AG09319 (cell line): ENCODE results near the gene TGOLN2.
A peak's percentile ranks its signal among the peaks of the same experiment; 100 is the strongest.

ENCODE experiments used
- DNase-seq: peaks from one replicate; pipeline ENCODE4 v3.0.0-alpha.2; 2010; ENCODE audit warnings: low read depth; ENCODE audit errors: extremely low read depth
- TF ChIP-seq, protein P1 (sequence below): IDR thresholded peaks from 2 replicates; pipeline ENCODE4 v1.5.1; 2011; ENCODE audit warnings: low read depth, mild to moderate bottlenecking, inconsistent platforms, low read length, moderate library complexity

The TGOLN2 gene

DNA sequence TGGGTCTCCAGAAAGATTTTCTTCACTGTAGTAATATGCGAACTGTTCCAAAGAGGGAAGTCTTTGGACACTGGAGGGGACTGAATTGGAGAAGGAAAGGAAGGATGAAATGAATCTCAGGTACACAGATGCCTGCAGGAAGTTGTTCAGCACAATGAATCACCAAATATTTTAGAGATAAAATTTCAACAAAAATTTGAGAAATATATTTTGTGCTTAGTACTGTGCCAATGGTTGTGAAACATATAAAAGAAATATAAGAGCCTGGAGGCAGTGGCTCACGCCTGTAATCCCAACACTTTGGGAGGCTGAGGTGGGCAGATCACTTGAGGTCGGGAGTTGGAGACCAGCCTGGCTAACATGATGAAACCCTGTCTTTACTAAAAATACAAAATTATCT lies 29.9 kb upstream of the TGOLN2 start:
- TF ChIP-seq, protein P1, sequence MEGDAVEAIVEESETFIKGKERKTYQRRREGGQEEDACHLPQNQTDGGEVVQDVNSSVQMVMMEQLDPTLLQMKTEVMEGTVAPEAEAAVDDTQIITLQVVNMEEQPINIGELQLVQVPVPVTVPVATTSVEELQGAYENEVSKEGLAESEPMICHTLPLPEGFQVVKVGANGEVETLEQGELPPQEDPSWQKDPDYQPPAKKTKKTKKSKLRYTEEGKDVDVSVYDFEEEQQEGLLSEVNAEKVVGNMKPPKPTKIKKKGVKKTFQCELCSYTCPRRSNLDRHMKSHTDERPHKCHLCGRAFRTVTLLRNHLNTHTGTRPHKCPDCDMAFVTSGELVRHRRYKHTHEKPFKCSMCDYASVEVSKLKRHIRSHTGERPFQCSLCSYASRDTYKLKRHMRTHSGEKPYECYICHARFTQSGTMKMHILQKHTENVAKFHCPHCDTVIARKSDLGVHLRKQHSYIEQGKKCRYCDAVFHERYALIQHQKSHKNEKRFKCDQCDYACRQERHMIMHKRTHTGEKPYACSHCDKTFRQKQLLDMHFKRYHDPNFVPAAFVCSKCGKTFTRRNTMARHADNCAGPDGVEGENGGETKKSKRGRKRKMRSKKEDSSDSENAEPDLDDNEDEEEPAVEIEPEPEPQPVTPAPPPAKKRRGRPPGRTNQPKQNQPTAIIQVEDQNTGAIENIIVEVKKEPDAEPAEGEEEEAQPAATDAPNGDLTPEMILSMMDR, result no peak
- no peak for DNase-seq

DNA sequence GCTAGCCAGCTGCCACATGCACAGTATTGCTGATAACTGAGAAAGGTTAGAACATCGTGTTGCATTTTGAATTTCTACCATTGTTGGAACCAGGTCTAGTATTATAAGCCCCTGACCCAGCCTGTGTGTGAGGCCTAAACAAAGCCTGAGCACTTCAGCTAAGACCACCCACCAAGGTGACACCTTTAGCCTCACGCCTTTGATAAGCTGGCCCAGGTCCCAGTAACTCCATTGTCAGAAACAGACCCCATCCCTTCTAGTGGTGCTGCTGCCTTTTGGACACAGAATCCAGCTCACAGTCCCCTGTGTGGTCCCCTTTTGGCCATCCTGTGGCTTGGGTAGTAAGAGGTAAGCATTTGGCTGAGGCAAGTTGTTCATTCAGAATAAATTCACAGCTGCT lies 28.4 kb upstream of the TGOLN2 start:
- no peak for DNase-seq

DNA sequence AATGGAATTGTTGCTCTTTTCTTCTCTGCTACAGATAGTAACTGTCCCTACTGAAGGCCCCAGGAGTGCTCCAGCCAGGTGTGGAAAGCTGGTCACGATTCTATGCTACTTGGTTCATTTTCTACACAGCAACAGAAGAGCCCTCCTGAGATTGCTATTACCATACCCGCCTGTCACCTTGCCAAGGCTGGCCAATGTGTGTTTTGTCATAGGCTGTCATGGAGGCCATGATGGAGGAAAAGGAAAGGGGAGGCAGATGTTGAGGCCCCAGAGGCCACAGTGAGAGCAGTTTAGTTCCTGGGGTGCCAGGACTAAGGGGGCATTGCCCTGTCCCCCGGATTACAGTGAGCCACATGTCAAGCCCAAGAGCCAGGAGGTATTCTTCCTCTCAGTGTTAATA lies 27.7 kb upstream of the TGOLN2 start:
- TF ChIP-seq, protein P1, result no peak
- DNase-seq, result no peak

More for the DNA sequence above, 28.4 kb upstream of the TGOLN2 start:
- TF ChIP-seq, protein P1, result no peak

DNA sequence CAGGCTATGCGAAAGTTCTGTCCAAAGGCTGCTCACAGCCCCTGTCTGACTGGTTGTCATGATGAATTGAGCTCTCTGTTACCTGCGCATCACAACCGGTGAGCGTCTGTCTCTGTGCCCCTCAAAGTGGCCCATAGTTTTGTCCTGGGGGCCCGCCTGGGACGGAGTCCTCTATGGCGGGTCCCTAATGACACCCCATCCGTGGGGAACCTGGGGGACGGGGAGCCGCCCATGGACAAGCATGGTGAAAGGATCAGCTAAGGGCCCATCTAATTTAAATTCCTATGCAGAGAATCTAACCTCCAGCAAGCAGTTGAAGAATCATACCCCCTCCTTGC lies 27.3 kb upstream of the TGOLN2 start:
- TF ChIP-seq, protein P1, result no peak
- DNase-seq, result no peak

DNA sequence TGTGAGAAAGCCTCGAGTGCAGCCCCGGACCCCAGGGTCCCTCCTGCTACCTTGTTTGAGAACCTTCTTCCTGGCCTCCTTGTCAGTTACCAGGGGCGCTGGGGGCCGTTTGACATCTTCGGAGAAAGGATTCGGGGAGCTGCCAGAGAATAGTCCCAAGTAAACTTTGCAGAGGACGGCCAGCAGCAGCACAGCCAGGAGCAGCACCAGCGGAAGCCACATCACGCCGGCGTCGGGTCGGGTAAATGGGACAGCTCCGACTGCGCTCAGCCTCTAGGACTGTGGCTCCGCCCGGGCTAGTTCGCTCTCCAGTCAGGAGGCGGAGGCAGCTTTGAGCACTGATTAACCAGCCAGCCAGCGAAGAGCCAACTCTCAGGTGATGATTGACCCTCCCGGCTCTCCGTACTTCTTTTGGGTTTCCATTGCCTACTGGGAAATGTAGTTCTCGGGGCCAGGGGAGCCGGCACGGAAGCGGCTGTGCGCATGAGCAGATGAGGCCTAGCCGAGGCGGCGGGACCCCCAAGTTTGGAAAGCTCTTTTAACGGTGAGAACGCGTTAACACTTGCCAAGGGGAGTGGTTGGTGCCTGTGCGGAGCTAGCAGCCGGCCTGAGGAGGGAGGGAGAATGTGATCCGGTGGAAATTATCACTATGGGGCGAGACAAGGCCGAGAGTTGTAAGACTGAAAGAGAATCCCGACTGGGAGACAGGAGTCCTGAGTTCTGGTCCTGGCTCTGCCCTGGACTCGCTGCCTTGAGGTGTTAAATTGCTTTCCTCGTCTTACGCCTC lies 26.7 kb upstream of the TGOLN2 start, which contains the start of the genes ELMOD3 and RETSAT:
Gene ELMOD3, plus strand, starts transcription at position 484 of the 787 bp plus-strand sequence. CDS start 2,430 bp downstream, outside the sequence.
Gene RETSAT, minus strand, starts transcription at position 243 of the 787 bp plus-strand sequence. Its CDS starts 21 bp downstream, at position 222.
- peak; percentile 99 for DNase-seq
- TF ChIP-seq, protein P1, result no peak

DNA sequence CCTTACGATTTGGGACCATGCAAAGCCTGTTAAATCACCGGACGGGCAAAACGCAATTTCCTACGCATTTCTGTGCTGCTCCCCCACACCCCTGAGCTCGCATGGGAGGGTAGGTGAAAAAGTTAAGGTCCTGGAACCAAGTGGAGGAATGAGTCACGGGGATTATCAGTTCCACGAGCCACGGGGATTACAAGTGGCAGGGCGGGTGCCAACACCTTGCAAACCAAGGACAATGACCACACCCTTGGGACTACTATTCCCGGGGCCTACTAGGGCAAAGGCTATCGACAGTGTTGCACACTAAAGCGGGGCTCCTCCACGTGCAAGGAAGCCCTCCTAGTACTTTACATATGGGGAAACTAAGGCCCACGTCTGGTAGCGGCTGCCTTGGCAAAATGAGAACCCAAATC lies 26.1 kb upstream of the TGOLN2 start:
- no peak for DNase-seq
- TF ChIP-seq, protein P1, result no peak

DNA sequence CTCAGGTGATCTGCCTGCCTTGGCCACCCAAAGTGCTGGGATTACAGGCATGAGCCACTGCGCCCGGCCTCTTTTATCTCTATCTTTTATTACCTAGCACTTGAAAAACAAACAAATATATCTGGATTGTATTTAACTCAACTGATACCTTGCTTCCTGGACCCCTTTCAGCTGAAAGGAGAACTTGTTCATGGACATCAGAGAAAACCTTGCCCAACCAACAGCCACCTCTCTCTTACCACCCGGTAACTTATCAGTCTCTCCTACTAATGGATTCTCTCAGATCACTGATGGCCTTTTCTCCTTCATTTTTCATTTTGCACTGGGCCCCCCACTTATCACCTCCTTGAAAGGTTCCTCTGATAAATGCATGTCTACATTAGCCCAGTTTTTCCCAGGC lies 19.8 kb upstream of the TGOLN2 start:
- TF ChIP-seq, protein P1, result no peak
- no peak for DNase-seq
